K562 (cell line): ENCODE data around the gene AP1M2. TPM values are rescaled to one million over a fixed set of nuclear protein-coding genes. Genes with fewer than 3 reads are reported as not detected.

Experiments
- ATAC-seq: fragments of 200-7000 bp; cut with Tn5 transposase; 3 replicates; pipeline ENCODE4 v1.9.1; 2020; ENCODE audit warnings: moderate library complexity
- BruUV-seq: library from RNA; stranded (reverse); fragments of 400-500 nt; replicated peaks from 2 replicates; lab custom pipeline; 2021; lab: Mats Ljungman, UMichigan
- CTCF ChIA-PET: fragments of 300-600 bp; formaldehyde crosslinking; extraction: SDS; loops from one replicate; lab custom pipeline; 2021; ENCODE audit warnings: low intra/inter-chr PET ratio; lab: Yijun Ruan, JAX
- POLR2A ChIA-PET: fragments of 300-600, 350-650 bp; sonication (Branson Sonifier 250); formaldehyde crosslinking; extraction: SDS; loops from one replicate; lab custom pipeline; 2021; ENCODE audit warnings: antibody characterized with exemption, inconsistent platforms; lab: Yijun Ruan, JAX
- DNase-seq, 4 experiments: peaks; one replicate each; pipeline versions ENCODE4 v3.0.0 to v3.0.0-alpha.2; 2011 to 2018; ENCODE audit warnings: low spot score in 3 of 4, mixed read lengths in 3 of 4; ENCODE audit errors: extremely low read depth in 1 of 4
- FAIRE-seq: peaks from 2 replicates; lab custom pipeline; 2011; peaks lifted over from hg19 to GRCh38; lab: Jason Lieb, UNC
- H2AFZ ChIP-seq: 2 replicates; pipeline ENCODE4 v1.6.0; 2011; ENCODE audit warnings: low read depth, low read length, control low read depth, inconsistent platforms
- H3K27ac ChIP-seq: fragments of 200-600 bp; 3 replicates; pipeline ENCODE4 v1.8.0; 2011; ENCODE audit warnings: low read depth, mild to moderate bottlenecking, control low read depth, inconsistent platforms, low read length, moderate library complexity, mixed read lengths; ENCODE audit errors: extremely low read depth
- H3K27me3 ChIP-seq, 2 experiments: fragments of 300-600 bp in 1 of 2; 2 replicates in 1 of 2; 3 replicates in 1 of 2; pipeline versions ENCODE4 v1.6.0 to v1.8.0; 2011; ENCODE audit warnings: inconsistent platforms in 2 of 2, low read length in 2 of 2, mild to moderate bottlenecking in 1 of 2, mixed read lengths in 1 of 2, moderate library complexity in 1 of 2; ENCODE audit not compliant: control insufficient read depth in 2 of 2, insufficient read depth in 2 of 2
- H3K36me3 ChIP-seq: fragments of 300-600 bp; 3 replicates; pipeline ENCODE4 v1.8.0; 2011; ENCODE audit warnings: mild to moderate bottlenecking, low read length, inconsistent platforms; ENCODE audit not compliant: control insufficient read depth, insufficient read depth
- H3K4me1 ChIP-seq, 2 experiments: fragments of 200-600 bp in 1 of 2; replicated peaks in 1 of 2; 2 replicates in 1 of 2; 3 replicates in 1 of 2; pipeline versions ENCODE4 v1.5.1 to v1.8.0; 2011; ENCODE audit warnings: inconsistent platforms in 2 of 2, low read length in 2 of 2, mild to moderate bottlenecking in 1 of 2, mixed read lengths in 1 of 2, moderate library complexity in 1 of 2; ENCODE audit not compliant: control insufficient read depth in 2 of 2, insufficient read depth in 2 of 2
- H3K4me2 ChIP-seq: 2 replicates; pipeline ENCODE4 v1.6.1; 2011; ENCODE audit warnings: low read length, control low read depth, inconsistent platforms, mixed read lengths; ENCODE audit not compliant: insufficient read depth
- H3K4me3 ChIP-seq: fragments of 200-600 bp; sonication (generic), shearing (Covaris generic); 2 replicates; pipeline ENCODE4 v1.5.1; 2016; ENCODE audit warnings: control low read depth, inconsistent platforms
- H3K79me2 ChIP-seq: fragments of 200-600 bp; 3 replicates; pipeline ENCODE4 v1.8.0; 2011; ENCODE audit warnings: low read length, inconsistent platforms; ENCODE audit not compliant: control insufficient read depth, insufficient read depth
- H3K9ac ChIP-seq, 2 experiments: 2 replicates each; pipeline versions ENCODE4 v1.6.0 to v1.6.1; 2011; ENCODE audit warnings: low read depth in 2 of 2, low read length in 2 of 2, control low read depth in 1 of 2, inconsistent platforms in 1 of 2, mild to moderate bottlenecking in 1 of 2, mixed read lengths in 1 of 2; ENCODE audit not compliant: insufficient read depth in 1 of 2
- H3K9me1 ChIP-seq: one replicate; pipeline ENCODE4 v1.6.0; 2011; ENCODE audit warnings: inconsistent platforms, mild to moderate bottlenecking, low read length, moderate library complexity; ENCODE audit not compliant: control insufficient read depth, insufficient read depth
- H3K9me3 ChIP-seq: replicated peaks from 2 replicates; pipeline ENCODE4 v1.5.1; 2011; ENCODE audit warnings: low read depth, low read length, inconsistent platforms; ENCODE audit not compliant: control insufficient read depth, insufficient read depth
- H4K20me1 ChIP-seq: replicated peaks from 2 replicates; pipeline ENCODE4 v1.6.1; 2011; ENCODE audit warnings: low read length, inconsistent platforms, mixed read lengths; ENCODE audit not compliant: control insufficient read depth, insufficient read depth
- LCOR ChIP-seq: sonication (generic); formaldehyde crosslinking; IDR thresholded peaks from 2 replicates; pipeline ENCODE4 v1.8.0; 2022; ENCODE audit warnings: mild to moderate bottlenecking, missing genetic modification reagents
- PHB2 ChIP-seq: fragments of 450-650 bp; IDR thresholded peaks from 2 replicates; pipeline ENCODE4 v1.6.1; 2017; ENCODE audit warnings: low read depth
- RB1 ChIP-seq: fragments of 450-650 bp; IDR thresholded peaks from 2 replicates; pipeline ENCODE4 v1.6.1; 2017; ENCODE audit warnings: low read depth, mild to moderate bottlenecking
- SLC30A9 ChIP-seq: fragments of 250-450 bp; sonication (Bioruptor Pico); IDR thresholded peaks from 2 replicates; pipeline ENCODE4 v1.8.0; 2022; ENCODE audit warnings: mild to moderate bottlenecking, moderate library complexity
- TEAD4 ChIP-seq, 2 experiments: sonication (generic) in 1 of 2; formaldehyde crosslinking in 1 of 2; IDR thresholded peaks; 2 replicates each; pipeline versions ENCODE4 v1.6.1 to v1.8.0; 2012 to 2022; ENCODE audit warnings: borderline replicate concordance in 1 of 2, inconsistent platforms in 1 of 2, low read length in 1 of 2, mild to moderate bottlenecking in 1 of 2, missing genetic modification reagents in 1 of 2
- TRIM24 ChIP-seq, 2 experiments: fragments of 450-650 bp; IDR thresholded peaks; 2 replicates each; pipeline ENCODE4 v1.6.1; 2016
- UBTF ChIP-seq, 2 experiments: IDR thresholded peaks; 2 replicates each; pipeline ENCODE4 v1.6.1; 2012; ENCODE audit warnings: improper control_type of control experiment in 2 of 2, low read depth in 2 of 2, low read length in 2 of 2, borderline replicate concordance in 1 of 2
- ZNF436 ChIP-seq: fragments of 250-450, 450-650 bp; sonication (Bioruptor Pico); formaldehyde crosslinking; IDR thresholded peaks from 2 replicates; pipeline ENCODE4 v1.7.0; 2020; ENCODE audit warnings: mild to moderate bottlenecking
- ZNF639 ChIP-seq, 2 experiments: fragments of 200-800 bp in 1 of 2; sonication (Bioruptor generic) in 1 of 2; sonication (generic) in 1 of 2; formaldehyde crosslinking in 1 of 2; IDR thresholded peaks in 1 of 2; conservative IDR thresholded peaks in 1 of 2; 2 replicates each; pipeline versions ENCODE4 v1.5.0 to v1.6.1; 2016 to 2020; ENCODE audit warnings: missing compliant biosample characterization in 1 of 2, missing genetic modification characterization in 1 of 2, missing genetic modification reagents in 1 of 2
- WGBS: fragments of 100-300 bp; shearing (Covaris generic); methylation state at CpG from one replicate; pipeline ENCODE4 v1.1.6; 2016; ENCODE audit warnings: low coverage, mixed read lengths; ENCODE audit not compliant: insufficient coverage; ENCODE audit errors: missing lambda C conversion rate; 5-methylcytosine and 5-hydroxymethylcytosine counted together
- in situ Hi-C: fragments of 300-500 bp; cut with MboI; formaldehyde crosslinking; loops from 4 replicates; pipeline ENCODE4 v1.15.0; 2018; ENCODE audit warnings: inconsistent platforms, mixed read lengths
- intact Hi-C: fragments of 100-400 bp; cut with micrococcal nuclease; formaldehyde crosslinking; loops from 2 replicates; pipeline ENCODE4 v1.14.2; 2022
- polyA plus RNA-seq, 8 experiments: library from polyadenylated mRNA; depleted of rRNA in 4 of 8; stranded (reverse) in 5 of 8; unstranded in 3 of 8; fragments of >200 nt; fragmentation: Nextera tagmentation in 2 of 8; fragmentation: Illumina TruSeq in 1 of 8; extraction: Ambion mirVana in 2 of 8; extraction: Trizol in 1 of 8; gene quantifications; 2 replicates each; pipeline versions ENCODE4 v1.2.1 to v1.2.3, GENCODE V29; 2011 to 2014; ENCODE audit warnings: inconsistent platforms in 1 of 8, missing spikeins in 1 of 8
- total RNA-seq, 7 experiments: library from RNA; depleted of rRNA in 6 of 7; stranded (reverse); fragments of >200 nt in 6 of 7; fragmentation: Illumina TruSeq in 2 of 7; extraction: Trizol in 2 of 7; gene quantifications; 2 replicates each; pipeline versions ENCODE4 v1.2.1 to v1.2.3, GENCODE V29; 2011 to 2021; ENCODE audit warnings: low replicate concordance in 1 of 7
- TF ChIP-seq, protein P1 (sequence below): fragments of 450-650 bp; IDR thresholded peaks from 2 replicates; pipeline ENCODE4 v1.6.1; 2017; ENCODE audit warnings: antibody characterized with exemption

The AP1M2 gene
- total and polyA plus RNA-seq, 9 of the 15 experiments (the other 6 are each of a cell fraction or from before 2014, with no cell fraction given) = 0.33 to 1.4 (median 0.89) TPM; not detected in 1

GRCh38 chr19:10543420-10544241, 43.5 kb downstream of the AP1M2 start, which contains the start of gene ATG4D:
TSS of gene ATG4D (plus strand) at chr19:10543904. CDS start at chr19:10544091, 187 bp downstream.
- H3K36me3 ChIP-seq = peaks cover 26% of the 10 kb centered on the region; the same call in 2 of the 3 replicates
- H3K4me2 ChIP-seq = peak within 1 kb of the TSS; percentile 87
- peak; percentile 87 for ATAC-seq
- peaks cover 4% of the 10 kb centered on the region for H4K20me1 ChIP-seq
- peak; percentile 78 for FAIRE-seq
- H3K9ac ChIP-seq = peak within 1 kb of the TSS; percentile 97
- no peaks in the 10 kb centered on the region for H3K9me1 ChIP-seq
- ChIA-PET CTCF (no interaction called here), POLR2A (interaction anchor here (0.6 to 2.9 kb wide), 8 partner anchors 10 to 795 kb away, joined by 3 to 12 read pairs (median 3); partner anchors contain the start of gene KRI1)
- no peaks in the 10 kb centered on the region for H3K27me3 ChIP-seq
- H3K4me3 ChIP-seq = peak within 1 kb of the TSS; percentile 97
- WGBS = under 1% methylated on average over 45 of the region's 79 CpGs
- peak within 1 kb of the TSS; percentile 90 for H3K27ac ChIP-seq
- H3K79me2 ChIP-seq = peaks cover 29% of the 10 kb centered on the region
- in situ Hi-C loops (no loop called here), intact Hi-C loops (loop anchor here (1.0 to 5.0 kb wide), 3 partner anchors 22 to 39 kb away; no protein-coding TSS in a partner anchor)
- H3K9me3 ChIP-seq = no peaks in the 10 kb centered on the region
- no TSS peak for BruUV-seq
- H3K4me1 ChIP-seq = peaks cover 6 to 43% of the 10 kb centered on the region in 2 experiments; a peak in 4 of 5 replicates
- peak; percentile 97 to 99 (median 99) for DNase-seq
- peak within 1 kb of the TSS; percentile 87 for H2AFZ ChIP-seq
- peak; percentile 90 for TF ChIP-seq TEAD4 (IDR thresholded peaks at IDR 0.05; ENCODE audit: low read length)
- no peak for TF ChIP-seq TEAD4 (CRISPR knock-in tag; IDR thresholded peaks at IDR 0.05; ENCODE audit: borderline replicate concordance)
- TF ChIP-seq PHB2 = peak; percentile 66; the same call in 1 of the 2 replicates
- TF ChIP-seq TRIM24 (IDR thresholded peaks at IDR 0.05) = peak; percentile 57 to 81; a peak in 3 of 4 replicates
- peak; percentile 29 to 75; a peak in 3 of 4 replicates for TF ChIP-seq UBTF (IDR thresholded peaks at IDR 0.05; ENCODE audit: borderline replicate concordance in 1 of 2, low read depth in 2 of 2, low read length in 2 of 2)
- TF ChIP-seq LCOR (CRISPR knock-in tag) = peak; percentile 53; the same call in 1 of the 2 replicates
- no peak for TF ChIP-seq ZNF436
- TF ChIP-seq, protein P1, sequence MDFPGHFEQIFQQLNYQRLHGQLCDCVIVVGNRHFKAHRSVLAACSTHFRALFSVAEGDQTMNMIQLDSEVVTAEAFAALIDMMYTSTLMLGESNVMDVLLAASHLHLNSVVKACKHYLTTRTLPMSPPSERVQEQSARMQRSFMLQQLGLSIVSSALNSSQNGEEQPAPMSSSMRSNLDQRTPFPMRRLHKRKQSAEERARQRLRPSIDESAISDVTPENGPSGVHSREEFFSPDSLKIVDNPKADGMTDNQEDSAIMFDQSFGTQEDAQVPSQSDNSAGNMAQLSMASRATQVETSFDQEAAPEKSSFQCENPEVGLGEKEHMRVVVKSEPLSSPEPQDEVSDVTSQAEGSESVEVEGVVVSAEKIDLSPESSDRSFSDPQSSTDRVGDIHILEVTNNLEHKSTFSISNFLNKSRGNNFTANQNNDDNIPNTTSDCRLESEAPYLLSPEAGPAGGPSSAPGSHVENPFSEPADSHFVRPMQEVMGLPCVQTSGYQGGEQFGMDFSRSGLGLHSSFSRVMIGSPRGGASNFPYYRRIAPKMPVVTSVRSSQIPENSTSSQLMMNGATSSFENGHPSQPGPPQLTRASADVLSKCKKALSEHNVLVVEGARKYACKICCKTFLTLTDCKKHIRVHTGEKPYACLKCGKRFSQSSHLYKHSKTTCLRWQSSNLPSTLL = no peak
- TF ChIP-seq SLC30A9 (CRISPR knock-in tag) = no peak
- TF ChIP-seq ZNF639 (CRISPR knock-in tag; conservative IDR thresholded peaks at IDR 0.05 in 1 of 2, IDR thresholded peaks at IDR 0.05 in 1 of 2) = peak; percentile 50 to 87; a peak in 2 of 4 replicates
- peak; percentile 64; the same call in 1 of the 2 replicates for TF ChIP-seq RB1
